Measurements from ENCODE around the gene SYT14.
"Not testable (repeated sequence)": the region's sequence is repeated elsewhere in the genome, so short reads cannot be mapped to it uniquely, and the experiment has no call there.

Gene SYT14

DNA sequence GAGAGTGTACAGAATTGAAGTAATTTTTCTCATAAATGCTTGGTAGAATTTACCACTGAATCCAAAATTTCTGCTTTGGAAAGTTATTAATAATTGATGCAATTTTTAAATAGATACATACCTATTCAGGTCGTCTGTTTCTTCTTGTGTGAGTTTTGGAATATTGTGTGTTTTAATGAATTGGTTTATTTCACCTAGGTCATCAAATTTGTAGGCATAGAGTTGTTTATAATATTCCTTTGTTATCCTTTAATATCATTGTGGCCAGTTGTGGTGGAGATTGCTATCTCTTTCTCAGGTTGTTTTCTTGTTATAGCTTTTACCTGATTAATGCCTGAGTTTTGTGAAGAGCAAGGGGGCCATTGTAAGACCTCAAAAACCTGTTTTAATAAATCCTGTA lies 93.5 kb downstream of the SYT14 start:
- DNase-seq, result no peak

DNA sequence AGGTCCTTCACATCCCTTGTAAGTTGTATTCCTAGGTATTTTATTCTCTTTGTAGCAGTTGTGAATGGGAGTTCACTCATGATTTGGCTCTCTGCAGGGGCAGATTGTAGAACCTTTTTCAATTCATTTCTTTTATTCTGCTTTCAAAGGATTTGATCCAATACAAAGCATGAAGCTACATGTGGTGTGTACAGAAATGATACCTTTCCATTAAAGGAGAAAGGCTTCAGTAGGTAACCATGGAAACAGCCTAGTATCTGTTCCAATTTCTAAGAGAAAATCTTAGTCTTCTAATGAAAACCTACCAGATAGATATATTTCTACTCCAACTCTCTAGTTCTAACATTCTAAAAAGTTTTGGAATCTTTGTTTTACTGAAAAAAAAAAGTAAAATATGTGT lies 105.0 kb downstream of the SYT14 start:
- DNase-seq, result no peak

DNA sequence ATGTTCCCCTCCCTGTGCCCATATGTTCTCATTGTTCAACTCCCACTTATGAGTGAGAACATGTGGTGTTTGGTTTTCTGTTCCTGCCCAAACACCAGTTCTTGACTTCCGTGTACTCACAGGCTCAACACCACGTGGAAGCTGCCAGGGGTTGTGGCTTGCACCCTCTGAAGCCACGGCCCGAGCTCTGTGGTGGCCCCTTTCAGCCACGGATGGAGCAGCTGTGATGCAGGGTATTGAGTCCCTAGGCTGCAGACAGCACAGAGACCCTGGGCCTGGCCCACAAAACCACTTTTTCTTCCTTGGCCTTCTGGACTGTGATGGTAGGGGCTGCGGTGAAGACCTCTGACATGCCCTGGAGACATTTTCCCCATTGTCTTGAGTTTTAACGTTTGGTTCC lies 111.6 kb downstream of the SYT14 start:
- DNase-seq, result no peak

- not testable (repeated sequence) for DNase-seq
These were observed 112.5 kb downstream of the SYT14 start for GRCh38 chr1:210050491-210050890.

DNA sequence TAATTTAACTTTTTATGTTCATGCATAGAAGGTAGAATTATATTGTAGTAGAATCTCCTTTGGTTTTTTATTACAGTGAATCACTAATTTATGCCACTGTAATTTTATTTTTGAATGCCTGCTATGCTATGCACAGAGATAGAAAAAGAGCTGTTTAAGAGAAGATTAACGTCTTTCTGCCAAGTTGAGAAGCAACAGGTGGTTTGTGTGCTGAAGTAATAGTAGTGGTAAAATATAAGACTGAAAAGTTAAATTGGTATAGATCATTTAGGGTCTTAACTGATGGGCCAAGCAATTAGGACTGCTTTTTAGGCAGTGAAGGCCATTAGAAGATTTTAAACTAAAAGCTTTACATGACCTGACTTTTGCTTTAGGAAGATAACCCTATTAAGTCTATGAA lies 115.1 kb downstream of the SYT14 start:
- no peak for DNase-seq

DNA sequence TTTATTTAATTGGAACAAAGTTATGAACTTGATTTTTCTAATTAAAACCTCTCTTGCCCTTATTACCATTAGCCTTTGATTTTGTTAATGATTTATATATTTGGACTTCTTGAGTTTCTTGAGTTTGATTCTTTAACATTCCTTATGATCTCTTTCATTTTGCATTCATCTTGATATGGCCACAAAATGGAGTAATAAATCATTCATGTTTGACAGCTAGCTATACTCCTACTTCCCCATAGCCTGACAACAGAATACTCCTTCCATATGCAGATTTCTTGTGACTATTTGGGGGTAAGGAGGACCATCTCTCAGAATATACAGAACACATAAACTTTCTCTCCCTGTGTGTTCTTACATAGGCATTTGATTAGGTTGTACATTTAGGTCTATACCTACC lies 119.6 kb downstream of the SYT14 start:
- no peak for DNase-seq

DNA sequence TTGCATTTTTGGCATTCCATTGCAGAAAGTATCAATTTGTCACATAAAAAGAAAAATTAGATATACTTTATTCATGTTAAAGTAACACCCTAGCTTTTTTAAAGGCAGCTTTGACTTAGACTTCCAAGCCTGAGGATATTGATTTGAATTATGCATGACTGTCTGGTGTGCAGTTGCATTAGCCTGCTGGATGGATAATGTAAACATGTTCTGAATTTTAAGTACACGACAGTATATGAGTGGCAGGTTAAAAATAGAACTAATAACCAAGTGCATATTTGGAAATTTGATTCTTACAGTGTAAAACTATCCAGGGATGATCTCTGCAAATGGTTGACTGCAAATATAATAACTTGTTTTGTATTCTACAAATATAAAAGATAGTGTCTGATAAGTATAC lies 124.0 kb downstream of the SYT14 start:
- DNase-seq, result no peak

GRCh38 chr1:210070531-210070930 lies 132.5 kb downstream of the SYT14 start:
- DNase-seq, result no peak

DNA sequence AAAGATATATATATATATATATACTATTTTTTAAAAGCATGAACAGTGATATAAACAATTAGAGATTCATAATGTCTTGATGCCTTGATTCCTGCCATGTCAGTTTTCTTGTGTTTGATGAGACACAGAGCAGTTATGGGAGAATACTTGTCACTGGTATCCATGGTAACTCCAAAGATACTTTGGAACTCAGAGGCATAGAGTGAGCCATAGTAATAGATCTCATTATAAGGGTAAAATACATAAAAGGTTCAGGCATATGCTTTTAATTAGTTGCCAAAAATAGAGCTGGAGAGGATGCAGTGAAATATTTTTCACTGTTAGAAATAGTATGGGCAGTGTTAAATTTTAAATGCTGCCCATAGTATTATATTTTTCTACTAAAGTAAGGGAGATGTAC lies 134.1 kb downstream of the SYT14 start:
- no peak for DNase-seq

DNA sequence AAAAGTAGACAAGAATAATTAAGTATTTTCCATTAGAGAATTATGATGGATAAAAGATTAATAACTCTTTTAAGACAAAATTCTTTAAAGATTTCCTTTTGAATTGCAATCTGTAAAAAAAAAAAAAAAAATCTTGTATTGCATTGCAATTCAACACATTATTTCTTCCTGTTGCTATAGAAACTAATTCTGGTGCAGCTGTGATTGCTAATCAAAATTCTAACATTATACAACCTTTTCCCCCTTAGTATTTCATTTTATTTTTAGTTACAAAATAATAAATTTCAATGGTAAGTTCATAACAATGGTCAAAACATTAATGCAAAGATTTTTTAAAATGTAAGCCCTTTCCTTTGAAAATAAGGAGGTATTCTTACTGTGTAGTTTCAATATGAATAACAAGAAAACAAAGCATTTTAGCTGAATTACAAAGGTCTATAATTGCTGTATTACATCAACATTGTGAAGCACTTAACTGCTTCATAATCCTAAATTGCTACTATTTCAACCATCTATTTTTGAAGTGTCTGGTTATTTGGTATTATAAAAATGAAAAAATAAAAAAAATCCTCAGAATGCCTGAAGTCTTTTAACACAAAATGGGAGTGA lies 135.0 kb downstream of the SYT14 start:
- no peak for DNase-seq

DNA sequence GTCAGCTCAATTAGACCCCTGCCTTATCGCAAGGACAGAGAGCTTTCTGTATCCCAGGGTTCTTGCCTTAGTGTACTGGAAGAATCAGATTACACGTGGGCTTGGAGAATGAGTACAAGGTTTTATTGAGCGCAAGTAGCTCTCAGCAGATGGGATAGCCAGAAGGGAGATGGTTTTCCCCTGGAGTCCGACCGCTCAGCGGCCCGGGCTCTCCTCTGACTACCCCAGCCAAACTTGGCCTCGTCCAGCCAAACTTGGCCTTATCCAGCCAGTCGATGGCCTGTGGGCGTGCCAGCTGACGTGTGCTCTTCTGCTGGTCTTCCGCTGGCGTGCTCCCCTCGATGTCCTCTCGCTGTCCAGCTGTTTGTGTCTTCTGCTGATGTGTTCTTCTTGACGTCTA lies 136.9 kb downstream of the SYT14 start:
- DNase-seq, result no peak

- no peak for DNase-seq
These were observed 138.6 kb downstream of the SYT14 start for GRCh38 chr1:210076620-210077019.

GRCh38 chr1:210081494-210081893 lies 143.5 kb downstream of the SYT14 start:
- DNase-seq, result no peak

DNA sequence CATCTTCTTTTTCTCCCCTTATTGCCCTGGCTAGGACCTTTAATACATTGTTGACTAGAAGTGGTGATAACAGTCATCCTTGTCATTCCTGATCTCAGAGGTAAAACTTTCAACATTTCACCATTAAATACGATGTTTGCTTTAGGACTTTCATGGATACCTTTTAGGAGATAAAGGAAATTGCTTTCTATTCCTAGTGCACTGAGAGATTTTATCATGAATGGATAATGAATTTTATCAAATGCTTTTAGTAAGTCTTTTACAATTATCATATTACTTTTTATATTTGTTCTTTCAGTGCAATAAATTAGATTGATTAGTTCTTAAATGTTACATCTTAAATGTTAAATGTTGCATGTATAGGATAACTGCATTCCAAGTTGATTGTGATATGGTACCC lies 147.3 kb downstream of the SYT14 start:
- DNase-seq, result no peak

GRCh38 chr1:210087058-210087457 lies 149.0 kb downstream of the SYT14 start:
- DNase-seq, result no peak

DNA sequence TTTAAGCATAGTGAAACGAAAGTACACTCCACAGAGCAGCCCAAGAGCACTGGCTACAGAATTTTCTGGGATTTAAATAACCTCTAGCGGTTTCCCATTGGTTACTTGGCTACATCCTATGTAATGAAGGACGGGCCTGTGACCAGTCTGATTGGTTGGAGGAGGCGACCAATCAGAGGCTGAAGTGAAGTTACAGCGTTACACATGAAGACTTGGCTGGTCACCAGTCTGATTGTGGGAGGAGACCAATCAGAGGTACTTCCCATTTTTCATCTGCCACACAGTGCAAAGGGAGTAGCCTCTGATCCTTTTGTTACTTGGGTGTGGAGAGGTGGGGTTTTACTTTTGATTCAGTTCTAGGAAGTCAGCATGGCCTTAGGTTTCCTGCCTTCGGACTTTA lies 151.8 kb downstream of the SYT14 start:
- no peak for DNase-seq

DNA sequence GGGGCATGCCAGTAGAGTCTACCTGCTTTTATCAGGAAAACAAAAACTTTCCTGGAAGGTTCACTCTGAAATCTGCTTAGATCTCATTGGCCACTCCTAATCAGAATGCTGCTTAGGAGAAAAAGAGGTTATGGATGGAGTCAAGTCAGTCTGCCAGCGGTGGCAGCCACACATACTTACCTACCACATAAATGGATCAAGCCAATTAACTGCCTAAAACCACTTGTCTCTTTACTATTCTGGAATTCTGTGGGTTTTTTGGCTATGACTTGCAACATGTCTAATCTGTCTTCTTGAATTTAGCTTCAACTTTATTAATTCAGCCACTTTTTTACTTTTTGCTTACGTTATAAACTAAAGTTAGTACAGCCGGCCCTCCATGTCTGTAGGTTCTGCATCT lies 154.3 kb downstream of the SYT14 start:
- no peak for DNase-seq

DNA sequence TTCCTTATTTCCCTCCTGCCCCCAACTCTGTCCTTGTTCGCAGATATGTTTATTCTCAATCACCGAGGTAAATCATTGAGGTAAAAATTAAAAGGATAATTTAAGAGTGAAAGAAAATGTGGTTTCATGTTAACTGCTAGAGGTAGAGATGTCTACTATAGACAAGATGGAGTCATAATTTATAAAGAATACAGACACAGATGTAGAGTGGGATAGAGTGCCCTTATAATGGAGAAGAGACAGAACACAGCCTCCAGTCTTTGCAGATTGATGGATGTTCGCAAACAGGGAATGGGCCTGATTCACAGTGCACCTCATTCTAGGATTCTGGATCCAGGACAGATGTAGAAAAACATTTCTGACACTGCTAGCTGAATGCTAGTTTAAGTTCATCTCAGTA lies 155.4 kb downstream of the SYT14 start:
- DNase-seq, result no peak

DNA sequence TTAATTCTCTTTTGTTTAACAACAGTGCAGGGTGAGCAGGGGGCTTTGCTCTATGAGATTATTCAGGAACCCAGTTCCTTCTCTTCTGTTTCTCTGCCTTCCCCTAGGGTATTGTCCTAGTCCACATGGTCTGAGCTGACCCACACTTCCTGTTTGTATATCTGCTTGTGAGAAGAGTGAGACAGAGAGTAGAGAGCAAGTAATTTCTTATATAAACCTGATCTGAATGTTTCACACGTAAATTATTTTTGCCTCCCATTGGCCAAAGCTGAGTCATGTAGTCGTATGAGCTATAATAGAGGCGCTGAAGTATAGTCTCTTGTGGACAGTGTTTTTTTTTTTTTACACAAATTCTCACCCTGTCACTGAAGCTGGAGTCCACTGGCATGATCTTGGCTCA lies 160.3 kb downstream of the SYT14 start:
- DNase-seq, result no peak

- no peak for DNase-seq
These were observed 161.9 kb downstream of the SYT14 start for GRCh38 chr1:210099921-210100320.

DNA sequence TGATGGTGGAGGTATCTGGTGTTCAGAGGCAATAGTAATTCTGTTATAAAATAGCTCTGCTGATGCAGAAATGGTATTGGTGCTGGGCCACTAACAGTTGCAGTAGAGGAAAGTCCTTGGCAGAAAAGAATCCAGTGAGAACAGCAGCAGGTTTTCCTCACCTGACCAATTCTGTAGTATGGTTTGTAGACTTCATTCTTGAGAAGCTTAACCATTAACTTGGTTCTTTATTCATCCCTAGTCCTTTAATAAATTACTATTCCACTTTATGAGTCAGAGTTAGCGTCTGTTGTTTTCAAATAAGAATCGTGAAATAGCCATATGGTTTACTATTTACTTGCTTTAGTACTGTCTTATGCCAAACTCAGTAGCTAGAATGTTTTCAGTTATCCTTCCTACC lies 166.1 kb downstream of the SYT14 start:
- no peak for DNase-seq

- DNase-seq, result not testable (repeated sequence)
These were observed 174.9 kb downstream of the SYT14 start for GRCh38 chr1:210112906-210113305.

GRCh38 chr1:210117198-210117597 lies 179.2 kb downstream of the SYT14 start:
- no peak for DNase-seq

DNA sequence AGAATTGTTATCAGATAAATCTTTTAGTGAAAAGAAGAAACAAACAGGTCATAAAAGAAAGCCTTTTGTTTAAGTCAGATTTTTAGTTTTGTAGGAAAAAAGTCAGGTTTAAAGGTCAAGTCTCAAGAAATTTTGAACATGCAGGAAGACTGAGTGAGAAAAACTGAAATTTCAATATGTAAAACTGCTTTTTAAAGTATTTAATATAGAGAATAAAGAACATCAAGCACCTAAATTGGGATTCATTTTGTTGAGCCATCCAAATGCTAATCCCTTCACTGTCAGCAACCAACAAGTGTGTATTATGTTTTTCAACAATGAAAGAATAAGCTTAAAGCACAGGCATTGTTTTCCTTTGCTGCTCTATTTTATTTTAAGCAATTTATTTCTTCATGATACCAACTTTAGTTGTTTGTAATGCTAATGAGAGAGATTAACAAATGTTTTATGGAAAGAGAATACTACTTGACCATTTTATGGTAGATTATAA lies 179.7 kb downstream of the SYT14 start:
- DNase-seq, result no peak

- no peak for DNase-seq
These were observed 185.4 kb downstream of the SYT14 start for GRCh38 chr1:210123383-210123782.
